RWPE2 (cell line): Measurements from ENCODE around the gene PRF1.

Experiments used
- ATAC-seq: fragments of 200-7000 bp; cut with Tn5 transposase; 3 replicates; pipeline ENCODE4 v1.9.1; 2021; ENCODE audit warnings: low read depth
- DNase-seq: peaks from one replicate; pipeline ENCODE4 v3.0.0-alpha.2; 2020; ENCODE audit warnings: low spot score
- H3K27ac ChIP-seq: fragments of 450-650 bp; 2 replicates; pipeline ENCODE4 v1.5.1; 2017; ENCODE audit warnings: mild to moderate bottlenecking; ENCODE audit not compliant: poor library complexity, severe bottlenecking
- H3K27me3 ChIP-seq: fragments of 250-450 bp; sonication (Bioruptor Pico); 2 replicates; pipeline ENCODE4 v1.5.1; 2021; ENCODE audit warnings: mild to moderate bottlenecking, moderate library complexity; ENCODE audit not compliant: insufficient read depth, poor library complexity, severe bottlenecking
- H3K36me3 ChIP-seq: fragments of 250-450 bp; sonication (Bioruptor Pico); 2 replicates; pipeline ENCODE4 v1.5.1; 2020; ENCODE audit warnings: low read depth, mild to moderate bottlenecking, moderate library complexity
- H3K4me1 ChIP-seq: fragments of 250-450 bp; sonication (Bioruptor Pico); 2 replicates; pipeline ENCODE4 v1.5.1; 2021; ENCODE audit warnings: mild to moderate bottlenecking, moderate library complexity; ENCODE audit not compliant: insufficient read depth, poor library complexity, severe bottlenecking
- H3K4me3 ChIP-seq: fragments of 250-450 bp; sonication (Bioruptor Pico); 2 replicates; pipeline ENCODE4 v1.5.1; 2021; ENCODE audit warnings: mild to moderate bottlenecking, moderate library complexity; ENCODE audit not compliant: severe bottlenecking
- H3K9me3 ChIP-seq: fragments of 250-450 bp; sonication (Bioruptor Pico); 2 replicates; pipeline ENCODE4 v1.5.1; 2021; ENCODE audit warnings: mild to moderate bottlenecking, moderate library complexity; ENCODE audit not compliant: severe bottlenecking
- TF ChIP-seq, protein P1 (sequence below): fragments of 450-650 bp; IDR thresholded peaks from one replicate; pipeline ENCODE4 v1.5.1; 2017; ENCODE audit warnings: mild to moderate bottlenecking, moderate library complexity; ENCODE audit not compliant: poor library complexity, severe bottlenecking

The PRF1 gene

DNA sequence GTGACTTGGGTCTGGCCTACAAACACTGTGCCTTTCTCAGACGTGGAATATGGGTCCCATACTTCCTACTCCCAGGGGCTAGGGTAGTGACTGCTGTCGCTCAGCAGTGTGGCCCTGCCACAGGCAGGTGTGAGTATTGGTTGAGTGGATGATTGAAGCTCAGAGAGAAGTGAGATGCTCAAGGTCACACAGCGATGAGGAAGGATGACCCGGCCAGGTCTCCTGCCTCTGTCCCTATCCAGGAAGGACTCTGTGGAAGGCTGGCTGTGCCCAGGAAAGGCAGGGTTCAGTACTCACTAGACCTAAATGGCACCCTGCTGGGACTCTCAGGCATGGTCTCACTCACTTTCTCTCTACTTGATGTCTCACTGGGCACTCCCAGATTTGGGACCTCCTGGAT is 2.8 kb downstream of the PRF1 start:
- TF ChIP-seq, protein P1, sequence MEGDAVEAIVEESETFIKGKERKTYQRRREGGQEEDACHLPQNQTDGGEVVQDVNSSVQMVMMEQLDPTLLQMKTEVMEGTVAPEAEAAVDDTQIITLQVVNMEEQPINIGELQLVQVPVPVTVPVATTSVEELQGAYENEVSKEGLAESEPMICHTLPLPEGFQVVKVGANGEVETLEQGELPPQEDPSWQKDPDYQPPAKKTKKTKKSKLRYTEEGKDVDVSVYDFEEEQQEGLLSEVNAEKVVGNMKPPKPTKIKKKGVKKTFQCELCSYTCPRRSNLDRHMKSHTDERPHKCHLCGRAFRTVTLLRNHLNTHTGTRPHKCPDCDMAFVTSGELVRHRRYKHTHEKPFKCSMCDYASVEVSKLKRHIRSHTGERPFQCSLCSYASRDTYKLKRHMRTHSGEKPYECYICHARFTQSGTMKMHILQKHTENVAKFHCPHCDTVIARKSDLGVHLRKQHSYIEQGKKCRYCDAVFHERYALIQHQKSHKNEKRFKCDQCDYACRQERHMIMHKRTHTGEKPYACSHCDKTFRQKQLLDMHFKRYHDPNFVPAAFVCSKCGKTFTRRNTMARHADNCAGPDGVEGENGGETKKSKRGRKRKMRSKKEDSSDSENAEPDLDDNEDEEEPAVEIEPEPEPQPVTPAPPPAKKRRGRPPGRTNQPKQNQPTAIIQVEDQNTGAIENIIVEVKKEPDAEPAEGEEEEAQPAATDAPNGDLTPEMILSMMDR: no peak

DNA sequence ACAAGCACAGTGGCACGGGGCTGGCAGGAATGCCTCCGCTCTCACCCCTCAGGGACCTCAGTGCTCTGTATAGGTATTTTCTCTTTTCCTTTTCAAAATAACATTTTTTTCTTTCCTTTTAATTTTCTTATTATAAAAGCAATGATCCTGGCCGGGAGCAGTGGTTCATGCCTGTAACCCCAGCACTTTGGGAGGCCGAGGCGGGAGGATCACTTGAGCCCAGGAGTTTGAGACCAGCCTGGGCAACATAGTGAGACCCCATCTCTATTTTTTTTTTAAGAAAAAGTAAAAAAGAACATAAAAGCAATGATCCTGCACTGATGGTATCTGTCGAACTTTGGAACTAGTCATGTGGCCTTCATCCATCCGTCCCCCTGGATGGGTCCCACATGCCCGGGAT is 3.2 kb downstream of the PRF1 start:
- H3K9me3 ChIP-seq: no peaks in the 10 kb centered on the region
- H3K36me3 ChIP-seq: no peaks in the 10 kb centered on the region
- H3K4me3 ChIP-seq: no peak overlapping the region
- no peak overlapping the region for H3K27ac ChIP-seq
- H3K27me3 ChIP-seq: no peaks in the 10 kb centered on the region
- TF ChIP-seq, protein P1: no peak
- no peaks in the 10 kb centered on the region for H3K4me1 ChIP-seq
- DNase-seq (no peak), ATAC-seq (no peak)

More for the DNA sequence above, 2.8 kb downstream of the PRF1 start:
- Histone ChIP-seq H3K4me1 (no peaks in the 10 kb centered on the region), H3K4me3 (no peak overlapping the region), H3K27me3 (no peaks in the 10 kb centered on the region), H3K9me3 (no peaks in the 10 kb centered on the region), H3K27ac (no peak overlapping the region), H3K36me3 (no peaks in the 10 kb centered on the region)
- DNase-seq (no peak), ATAC-seq (no peak)

DNA sequence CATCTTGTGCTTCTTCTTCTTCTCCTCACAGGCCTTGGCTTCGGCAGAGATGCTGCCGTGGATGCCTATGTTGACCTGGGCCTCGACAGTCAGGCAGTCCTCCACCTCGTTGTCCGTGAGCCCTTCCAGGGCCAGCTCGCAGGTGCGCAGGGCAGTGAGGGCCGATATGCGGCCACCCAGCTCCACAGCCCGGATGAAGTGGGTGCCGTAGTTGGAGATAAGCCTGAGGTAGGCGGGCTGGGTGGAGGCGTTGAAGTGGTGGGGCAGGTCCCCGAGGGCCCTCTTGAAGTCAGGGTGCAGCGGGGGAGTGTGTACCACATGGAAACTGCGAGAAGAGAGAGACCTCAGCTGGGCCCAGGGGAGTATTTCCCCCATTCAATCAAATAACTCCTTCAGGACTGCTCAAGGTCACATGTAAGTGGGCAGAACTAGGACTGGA is 3.7 kb downstream of the PRF1 start:
- Histone ChIP-seq H3K4me1 (no peaks in the 10 kb centered on the region), H3K27me3 (no peaks in the 10 kb centered on the region), H3K9me3 (no peaks in the 10 kb centered on the region), H3K27ac (no peak overlapping the region), H3K36me3 (no peaks in the 10 kb centered on the region), H3K4me3 (no peak overlapping the region)
- DNase-seq: no peak
- TF ChIP-seq, protein P1: no peak
- no peak for ATAC-seq

DNA sequence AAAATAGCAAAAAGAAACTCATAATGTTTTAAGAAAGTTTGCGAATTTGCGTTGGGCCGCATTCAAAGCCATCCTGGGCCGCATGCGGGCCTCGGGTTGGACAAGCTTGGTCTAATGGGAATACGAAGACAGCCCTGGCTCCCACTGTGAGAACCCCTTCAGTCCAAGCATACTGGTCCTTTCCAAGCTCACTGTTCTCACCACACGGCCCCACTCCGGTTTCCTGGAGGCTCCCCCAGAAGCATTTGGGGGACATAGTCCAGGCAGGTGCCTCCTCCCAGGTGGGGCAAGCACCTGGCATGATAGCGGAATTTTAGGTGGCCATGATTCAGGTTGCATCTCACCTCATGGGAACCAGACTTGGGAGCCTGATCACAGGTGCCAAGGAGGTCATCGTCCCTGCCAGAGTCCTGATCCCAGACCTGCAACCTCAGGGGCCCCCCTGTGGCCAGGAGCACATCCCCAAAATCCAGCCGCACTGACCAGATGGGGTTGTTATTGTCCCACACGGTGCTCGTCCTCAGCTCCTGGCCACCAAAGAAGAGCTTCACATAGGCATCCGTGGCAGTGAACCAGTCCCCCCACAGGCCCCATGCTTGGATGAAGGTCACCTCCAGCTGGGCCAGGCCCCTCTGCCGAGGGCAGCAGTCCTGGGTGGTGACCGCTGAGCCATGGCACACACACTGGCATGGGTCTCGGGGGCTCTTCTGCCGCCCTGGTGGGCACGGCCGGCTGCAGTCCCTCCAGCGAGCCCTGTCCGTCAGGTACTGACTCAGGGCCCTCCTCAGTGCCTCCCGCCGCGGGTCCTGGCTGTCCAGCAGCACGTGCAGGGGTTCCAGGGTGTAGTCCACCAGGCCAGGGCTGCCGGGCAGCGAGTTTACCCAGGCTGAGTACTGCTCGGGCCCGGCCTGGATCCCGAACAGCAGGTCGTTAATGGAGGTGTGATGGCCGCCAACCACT is 4.4 kb downstream of the PRF1 start:
- Histone ChIP-seq H3K9me3 (no peaks in the 10 kb centered on the region), H3K27me3 (no peaks in the 10 kb centered on the region), H3K4me3 (no peak overlapping the region), H3K4me1 (no peaks in the 10 kb centered on the region), H3K36me3 (no peaks in the 10 kb centered on the region), H3K27ac (no peak overlapping the region)
- ATAC-seq (no peak), DNase-seq (no peak)
- TF ChIP-seq, protein P1: no peak
